ENCODE data around the gene SV2B.

Gene SV2B

DNA sequence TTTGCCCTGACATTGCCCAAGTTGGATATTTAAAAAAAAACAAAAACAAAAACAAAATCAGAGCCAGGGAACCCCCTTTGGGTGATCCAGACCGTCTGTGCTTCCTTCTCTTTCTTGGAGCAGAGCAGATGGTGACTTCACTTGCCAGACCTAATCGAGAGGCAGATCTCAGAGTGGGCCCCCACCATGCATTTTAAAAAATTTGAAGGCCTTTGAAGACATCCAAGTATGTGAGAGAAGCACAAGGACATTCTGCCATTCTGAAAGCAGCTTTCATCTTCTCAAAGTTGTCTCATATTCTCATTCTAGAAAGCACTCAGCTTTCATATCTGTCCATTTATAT is 93.3 kb downstream of the SV2B start:
- DNase-seq: no peak

DNA sequence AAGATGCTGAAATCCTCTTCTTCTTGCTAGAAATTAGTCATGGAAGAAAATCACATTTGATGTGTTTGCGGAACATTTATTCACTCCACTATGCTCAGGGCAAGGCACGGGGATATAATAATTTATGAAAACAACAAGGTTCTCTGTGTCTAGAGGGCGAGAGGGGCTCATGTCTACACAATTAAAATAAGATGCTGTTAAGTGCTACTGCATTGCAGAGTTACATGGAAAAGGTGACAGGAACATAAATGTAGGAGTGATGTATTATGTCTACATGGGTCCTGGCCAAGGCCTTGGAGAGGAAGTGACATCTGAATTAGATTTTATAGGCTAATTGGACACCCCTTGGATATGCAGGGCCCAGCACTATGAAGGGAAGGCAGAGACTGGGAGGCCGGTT is 96.1 kb downstream of the SV2B start:
- DNase-seq: no peak

DNA sequence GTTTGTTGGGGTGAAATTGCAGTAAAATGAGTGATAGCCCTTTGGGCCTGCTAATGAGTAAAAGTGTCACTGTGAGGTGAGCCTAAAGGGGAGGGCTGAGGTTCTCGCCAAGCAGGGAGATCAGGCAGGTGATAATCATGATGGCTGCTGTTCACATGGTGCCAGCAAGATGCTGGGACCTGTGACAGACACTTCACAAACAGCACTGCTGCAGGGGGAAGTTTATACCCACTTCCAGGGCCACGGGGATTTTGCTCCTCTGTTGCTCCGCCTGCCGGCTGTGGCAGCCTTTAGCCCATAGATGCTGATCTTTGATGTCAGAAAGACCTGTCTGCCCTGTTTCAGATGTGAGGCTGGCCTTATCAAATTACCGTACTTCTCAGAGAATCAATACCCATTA is 96.7 kb downstream of the SV2B start:
- DNase-seq: no peak

- no peak for DNase-seq
Observed at GRCh38 chr15:91199511-91199910, 99.5 kb downstream of the SV2B start.

- DNase-seq: no peak
Observed at GRCh38 chr15:91200101-91200754, 100.2 kb downstream of the SV2B start.

DNA sequence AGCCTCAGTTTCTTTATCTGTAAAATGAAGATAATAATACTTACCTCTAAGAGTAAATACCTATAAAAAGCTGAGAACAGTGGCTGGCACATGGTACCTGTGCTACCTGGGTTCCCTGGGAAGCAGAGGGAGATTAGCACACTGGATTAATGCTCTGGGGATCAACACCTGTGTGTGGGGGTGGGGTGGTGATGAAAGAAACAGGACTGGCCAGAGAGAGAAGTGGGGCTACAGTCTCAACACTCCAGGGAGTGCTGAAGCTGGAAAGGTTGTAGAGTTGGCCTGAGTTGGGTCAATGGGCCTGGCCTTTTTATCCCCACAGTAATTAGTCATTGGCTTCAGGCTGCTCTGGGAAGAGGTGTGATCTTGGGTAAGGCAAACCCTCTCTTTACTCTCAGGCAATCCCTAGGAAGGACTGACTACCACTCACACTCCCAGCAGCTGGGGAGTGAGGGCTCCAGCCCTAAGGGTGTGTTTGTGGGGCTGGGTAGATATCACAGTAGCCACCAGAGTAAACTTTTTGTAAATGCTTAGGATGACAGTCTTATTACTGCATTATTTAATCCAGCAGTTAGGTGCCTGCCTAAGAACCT is 102.5 kb downstream of the SV2B start:
- DNase-seq: no peak

DNA sequence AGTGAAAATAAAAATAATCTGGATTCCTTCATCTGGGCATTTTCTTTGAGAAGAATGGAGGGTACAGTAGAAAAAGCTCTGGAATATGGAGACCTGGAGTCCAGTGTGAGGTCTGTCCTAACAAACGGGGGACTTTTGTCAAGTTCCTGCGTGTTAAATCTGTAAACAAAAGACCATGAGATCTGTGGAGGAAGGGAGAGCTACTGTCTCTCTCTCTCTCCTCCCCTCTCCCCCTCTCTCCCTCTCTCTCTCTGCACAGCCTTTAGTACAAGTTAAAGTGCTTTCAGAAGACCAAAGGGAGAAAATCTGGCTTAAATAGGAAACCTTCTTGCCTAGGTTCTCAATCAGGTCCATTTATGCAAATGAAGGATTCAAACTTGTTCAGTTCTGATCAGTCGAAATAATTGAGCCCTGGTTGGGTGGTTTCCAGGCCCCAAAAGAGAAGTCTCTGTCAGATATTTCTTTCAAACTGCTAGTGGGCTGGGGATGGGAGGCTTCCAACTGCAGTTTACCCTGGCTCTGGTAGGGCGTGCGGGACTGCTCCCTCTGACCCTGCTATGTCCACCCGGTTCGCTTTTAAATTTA is 103.7 kb downstream of the SV2B start:
- no peak for DNase-seq

DNA sequence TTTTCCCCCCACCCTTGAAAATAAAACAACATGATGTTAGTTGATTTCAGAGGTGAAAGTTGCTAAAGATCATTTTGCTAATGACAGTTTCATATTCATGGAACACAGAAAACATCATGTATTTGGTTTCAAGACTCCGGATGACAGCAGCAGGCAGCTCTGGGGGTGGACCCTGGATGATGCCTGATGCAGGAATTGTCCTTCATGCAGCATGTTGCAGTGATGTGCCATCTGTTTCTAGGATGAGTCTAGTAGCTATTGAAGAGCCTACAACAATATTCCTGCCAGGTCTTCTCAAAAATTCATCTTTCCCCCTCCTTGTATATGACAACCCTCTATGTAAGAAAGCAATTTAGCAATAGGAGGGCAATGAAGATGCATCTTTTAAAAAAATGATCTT is 108.3 kb downstream of the SV2B start:
- DNase-seq: no peak

DNA sequence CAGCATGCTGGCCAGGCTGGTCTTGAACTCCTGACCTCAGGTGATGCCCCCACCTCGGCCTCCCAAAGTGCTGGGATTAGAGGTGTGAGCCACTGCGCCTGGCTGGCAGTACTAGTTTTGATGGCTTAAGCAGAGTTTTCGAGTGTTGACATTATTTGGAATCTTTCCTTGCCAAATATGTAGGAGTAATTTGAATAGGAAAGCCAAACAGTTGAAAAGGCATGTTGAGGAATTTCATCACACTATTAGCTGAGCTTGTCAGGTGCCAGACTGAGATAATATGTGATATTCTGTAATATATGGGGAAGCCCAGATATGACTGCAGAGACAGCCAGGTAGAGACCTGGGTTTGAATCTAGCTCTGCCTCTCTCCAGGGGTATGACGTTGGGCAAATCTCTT is 109.3 kb downstream of the SV2B start:
- no peak for DNase-seq

DNA sequence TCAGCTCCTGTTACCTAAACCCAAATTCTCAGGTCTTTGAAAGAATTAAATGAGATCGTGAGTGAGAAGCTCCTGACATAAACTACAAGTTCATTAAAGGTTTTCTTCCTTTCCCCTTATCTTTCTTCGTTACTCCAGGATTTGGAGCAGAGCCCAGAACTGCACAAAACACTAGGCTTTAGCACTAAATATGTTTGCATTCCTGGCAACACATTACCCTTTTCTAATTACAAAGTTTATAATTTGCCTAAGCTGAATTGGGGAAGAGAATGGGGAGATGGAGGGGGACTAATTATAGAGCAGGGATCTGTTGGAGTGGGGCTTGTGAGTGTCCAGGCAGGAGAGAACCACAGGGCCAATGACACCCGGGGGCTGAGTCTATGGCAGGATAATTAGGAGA is 109.7 kb downstream of the SV2B start:
- no peak for DNase-seq

DNA sequence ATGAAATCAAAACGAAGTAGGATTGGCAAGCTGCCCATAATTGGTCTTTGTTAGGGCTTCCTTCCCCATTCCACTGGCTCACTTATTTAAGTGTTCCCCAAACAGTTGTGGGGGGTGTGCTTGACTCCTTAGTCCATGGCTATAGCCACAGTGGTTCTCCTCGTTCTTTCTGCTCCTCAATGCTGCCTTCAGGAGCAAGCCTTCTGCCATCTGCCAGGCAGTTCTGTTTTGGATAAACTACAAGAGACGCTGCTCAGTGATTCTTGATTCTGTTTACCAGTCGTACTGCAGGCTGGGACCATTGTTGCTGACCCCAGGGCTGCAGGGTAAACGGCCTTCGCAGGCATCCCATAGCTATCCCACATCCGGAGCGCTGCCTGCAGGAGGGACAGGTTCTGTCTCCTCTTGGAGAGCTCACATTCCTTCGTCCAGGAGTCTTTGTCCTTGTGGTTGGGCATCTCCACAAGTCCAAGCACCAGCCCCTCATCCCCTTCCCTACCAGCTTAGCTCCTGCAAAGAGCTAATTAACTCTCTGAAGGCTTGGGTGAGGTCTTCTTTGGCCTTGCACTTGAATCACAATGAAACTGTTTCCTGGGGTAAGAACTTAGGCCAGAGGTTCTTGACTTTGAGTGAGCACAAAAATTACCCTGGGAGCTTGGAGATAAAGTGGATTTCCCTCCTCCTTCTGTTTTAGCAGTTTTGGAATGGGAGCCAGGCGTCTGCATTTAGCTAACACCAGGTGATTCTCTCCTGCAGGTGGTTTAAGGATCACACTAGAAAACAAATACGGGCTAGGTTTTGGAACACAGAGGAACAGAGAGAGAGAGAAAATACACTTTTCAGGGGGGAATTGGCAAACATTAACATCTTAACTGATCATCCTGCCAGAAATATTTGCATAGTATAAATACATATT is 114.9 kb downstream of the SV2B start:
- no peak for DNase-seq

DNA sequence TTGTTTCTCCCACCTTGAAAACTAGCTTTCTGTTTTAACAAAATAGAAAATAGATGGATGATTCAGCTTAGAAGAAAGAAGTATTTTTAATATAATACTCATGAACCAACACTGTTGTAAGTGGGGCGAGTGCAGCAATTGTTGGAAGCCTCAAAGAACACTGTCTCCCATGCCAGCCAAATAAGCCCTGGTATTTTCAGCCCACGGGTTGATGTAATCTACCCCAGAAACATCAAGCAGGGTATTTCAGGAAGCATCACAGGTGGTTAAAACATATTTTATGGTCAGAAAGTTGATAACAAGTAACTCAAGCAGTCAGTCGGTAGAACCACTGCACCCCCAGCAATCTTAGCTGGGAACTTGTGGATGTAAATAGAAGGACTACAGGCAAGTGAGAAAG is 115.9 kb downstream of the SV2B start:
- DNase-seq: no peak

- DNase-seq: peak; percentile 13
Observed at GRCh38 chr15:91219206-91219605, 119.1 kb downstream of the SV2B start.

DNA sequence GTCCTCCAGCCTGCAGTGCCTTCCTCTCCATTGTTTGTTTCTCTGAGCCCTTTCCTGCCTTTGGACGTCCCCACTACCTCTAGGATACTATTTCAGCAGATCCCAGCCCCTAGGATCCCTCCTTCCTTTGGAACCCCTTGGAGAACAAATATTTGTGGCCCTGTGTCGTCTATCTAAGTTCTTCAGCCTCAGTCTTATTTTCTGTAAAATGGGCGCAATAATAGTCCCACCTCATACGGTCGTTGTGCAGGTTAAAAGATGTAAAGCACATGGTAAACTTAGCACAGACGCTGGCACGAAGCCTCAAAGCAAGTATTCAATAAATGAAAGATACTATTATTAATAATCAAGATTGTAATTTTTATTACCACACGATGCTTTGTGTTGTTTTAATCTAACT is 122.0 kb downstream of the SV2B start:
- DNase-seq: no peak

GRCh38 chr15:91223863-91224262 is 123.8 kb downstream of the SV2B start:
- no peak for DNase-seq

- peak; percentile 84 for DNase-seq
Observed at GRCh38 chr15:91224755-91225380, 124.8 kb downstream of the SV2B start.

GRCh38 chr15:91225741-91226140 is 125.7 kb downstream of the SV2B start:
- DNase-seq: no peak

DNA sequence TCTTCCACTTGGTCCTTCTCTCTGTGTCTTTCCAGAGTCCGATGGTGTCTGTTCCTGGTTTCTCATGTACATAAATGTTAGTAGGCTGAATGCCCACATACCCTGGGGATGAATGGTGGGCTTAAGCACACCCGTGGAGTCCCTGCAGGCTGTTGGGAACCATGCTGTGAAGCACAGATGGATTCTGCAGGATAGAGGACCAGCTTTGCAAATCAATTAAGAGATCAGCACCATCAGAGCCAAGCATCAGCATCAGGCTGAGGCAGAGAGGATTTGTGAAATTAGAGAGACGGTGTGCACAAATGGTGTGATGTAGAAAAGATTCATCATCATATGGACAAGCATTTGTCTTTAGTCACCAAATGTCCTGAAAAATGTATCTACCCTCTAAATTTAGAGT is 127.1 kb downstream of the SV2B start:
- DNase-seq: peak; percentile 73

GRCh38 chr15:91227766-91228165 is 127.7 kb downstream of the SV2B start:
- no peak for DNase-seq

- no peak for DNase-seq
Observed at GRCh38 chr15:91228383-91228782, 128.3 kb downstream of the SV2B start.

- no peak for DNase-seq
Observed at GRCh38 chr15:91228890-91229289, 128.8 kb downstream of the SV2B start.

DNA sequence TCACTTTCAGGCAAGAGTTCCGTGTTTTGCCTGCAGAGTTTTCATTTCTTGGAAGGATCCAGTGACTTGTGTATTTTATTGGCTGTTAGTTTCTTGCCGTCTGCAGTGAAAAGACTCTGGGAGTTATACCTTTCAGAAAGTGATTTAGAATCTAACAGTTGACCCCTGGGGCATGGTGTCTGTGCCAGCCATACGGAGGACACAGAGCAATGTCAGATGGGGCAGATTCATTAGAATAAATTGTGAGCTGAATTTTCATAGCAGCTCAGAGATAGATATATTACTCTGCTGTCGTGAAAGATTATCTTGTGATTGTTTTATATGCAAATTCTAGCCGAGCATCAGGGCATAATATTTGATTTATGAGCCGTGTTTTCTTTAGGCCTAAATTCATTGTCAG is 131.6 kb downstream of the SV2B start:
- no peak for DNase-seq

DNA sequence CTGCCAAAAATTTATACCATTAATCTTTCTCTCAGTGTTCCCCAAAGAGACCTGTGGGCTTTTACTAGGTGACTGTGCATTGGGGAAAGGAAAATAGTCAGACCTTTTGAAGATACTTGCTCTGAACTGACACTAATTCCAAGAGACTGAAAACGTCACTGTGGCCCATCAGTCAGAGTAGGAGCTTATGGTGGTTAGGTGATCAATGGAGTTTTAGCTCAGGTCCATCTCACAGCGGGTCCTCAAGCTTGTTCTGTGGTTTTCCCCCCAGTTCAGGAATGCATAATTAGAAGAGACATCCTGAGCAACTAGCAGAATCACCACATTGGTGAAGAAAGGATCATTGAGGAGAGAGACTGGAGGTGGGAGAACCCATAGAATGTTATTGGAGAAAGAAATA is 134.7 kb downstream of the SV2B start:
- DNase-seq: no peak

All from NCI-H82 (cell line).